GM12864 (cell line): ENCODE measurements around the gene AIFM3.

Experiments used
- DNase-seq: peaks from one replicate; pipeline ENCODE4 v3.0.0-alpha.2; 2011; ENCODE audit warnings: low read depth
- H3K4me3 ChIP-seq: 2 replicates; pipeline ENCODE4 v1.5.1; 2011; ENCODE audit warnings: mild to moderate bottlenecking, low read depth, low read length, control low read depth
- TF ChIP-seq, protein P1 (sequence below): IDR thresholded peaks from 2 replicates; pipeline ENCODE4 v1.5.1; 2011; ENCODE audit warnings: low read depth, mild to moderate bottlenecking, moderate library complexity, low read length, control low read depth, inconsistent platforms; ENCODE audit errors: missing control alignments

Gene AIFM3

DNA sequence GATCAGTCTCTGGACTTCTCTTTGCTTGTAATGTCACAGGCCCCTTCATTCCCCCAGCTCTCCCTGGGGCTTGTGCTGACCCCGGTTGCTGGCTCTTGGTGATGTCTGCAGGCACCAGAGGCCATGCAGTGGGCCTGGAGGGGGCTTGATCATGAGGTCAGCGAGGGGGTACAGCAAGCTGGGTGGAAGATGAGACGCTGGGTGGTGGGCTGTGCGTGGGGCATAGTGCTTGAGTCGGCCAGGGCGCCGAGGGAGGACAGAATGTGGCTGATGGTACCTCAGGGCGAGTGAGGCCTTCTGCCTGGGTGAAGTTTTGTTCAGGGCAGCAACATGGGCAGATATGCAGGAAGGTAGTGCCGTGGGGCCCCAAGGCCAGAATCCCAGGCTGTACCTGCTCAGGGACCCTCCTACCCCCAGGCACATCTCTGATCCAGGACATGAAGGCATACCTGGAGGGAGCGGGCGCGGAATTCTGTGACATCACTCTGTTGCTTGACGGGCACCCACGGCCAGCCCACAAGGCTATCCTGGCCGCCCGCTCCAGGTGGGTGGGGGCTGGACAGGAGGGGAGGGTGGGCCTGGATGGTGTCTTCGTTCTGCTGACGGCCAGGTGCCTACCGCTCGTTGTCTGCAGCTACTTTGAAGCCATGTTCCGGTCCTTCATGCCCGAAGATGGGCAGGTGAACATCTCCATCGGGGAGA is 28.4 kb downstream of the AIFM3 start:
- H3K4me3 ChIP-seq, result no peak overlapping the region
- TF ChIP-seq, protein P1, sequence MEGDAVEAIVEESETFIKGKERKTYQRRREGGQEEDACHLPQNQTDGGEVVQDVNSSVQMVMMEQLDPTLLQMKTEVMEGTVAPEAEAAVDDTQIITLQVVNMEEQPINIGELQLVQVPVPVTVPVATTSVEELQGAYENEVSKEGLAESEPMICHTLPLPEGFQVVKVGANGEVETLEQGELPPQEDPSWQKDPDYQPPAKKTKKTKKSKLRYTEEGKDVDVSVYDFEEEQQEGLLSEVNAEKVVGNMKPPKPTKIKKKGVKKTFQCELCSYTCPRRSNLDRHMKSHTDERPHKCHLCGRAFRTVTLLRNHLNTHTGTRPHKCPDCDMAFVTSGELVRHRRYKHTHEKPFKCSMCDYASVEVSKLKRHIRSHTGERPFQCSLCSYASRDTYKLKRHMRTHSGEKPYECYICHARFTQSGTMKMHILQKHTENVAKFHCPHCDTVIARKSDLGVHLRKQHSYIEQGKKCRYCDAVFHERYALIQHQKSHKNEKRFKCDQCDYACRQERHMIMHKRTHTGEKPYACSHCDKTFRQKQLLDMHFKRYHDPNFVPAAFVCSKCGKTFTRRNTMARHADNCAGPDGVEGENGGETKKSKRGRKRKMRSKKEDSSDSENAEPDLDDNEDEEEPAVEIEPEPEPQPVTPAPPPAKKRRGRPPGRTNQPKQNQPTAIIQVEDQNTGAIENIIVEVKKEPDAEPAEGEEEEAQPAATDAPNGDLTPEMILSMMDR, result no peak
- DNase-seq, result no peak

DNA sequence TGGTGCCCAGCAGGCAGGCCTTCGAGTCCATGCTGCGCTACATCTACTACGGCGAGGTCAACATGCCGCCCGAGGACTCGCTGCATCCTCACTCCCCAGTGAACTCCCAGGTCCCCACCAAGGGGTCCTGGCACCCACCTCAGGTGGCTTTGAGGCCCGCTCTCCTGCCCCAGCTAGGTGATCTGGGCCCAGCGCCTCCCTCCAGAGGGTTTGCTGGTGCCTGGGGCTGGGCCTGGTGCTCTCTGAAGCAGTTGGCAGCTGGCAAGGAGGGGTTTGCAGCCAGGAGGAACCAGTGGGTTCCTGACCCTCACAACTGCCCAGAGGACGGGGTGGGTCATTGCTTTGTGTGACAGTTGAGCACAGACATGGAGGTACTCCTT is 29.0 kb downstream of the AIFM3 start:
- H3K4me3 ChIP-seq, result no peak overlapping the region
- TF ChIP-seq, protein P1, result no peak
- no peak for DNase-seq

DNA sequence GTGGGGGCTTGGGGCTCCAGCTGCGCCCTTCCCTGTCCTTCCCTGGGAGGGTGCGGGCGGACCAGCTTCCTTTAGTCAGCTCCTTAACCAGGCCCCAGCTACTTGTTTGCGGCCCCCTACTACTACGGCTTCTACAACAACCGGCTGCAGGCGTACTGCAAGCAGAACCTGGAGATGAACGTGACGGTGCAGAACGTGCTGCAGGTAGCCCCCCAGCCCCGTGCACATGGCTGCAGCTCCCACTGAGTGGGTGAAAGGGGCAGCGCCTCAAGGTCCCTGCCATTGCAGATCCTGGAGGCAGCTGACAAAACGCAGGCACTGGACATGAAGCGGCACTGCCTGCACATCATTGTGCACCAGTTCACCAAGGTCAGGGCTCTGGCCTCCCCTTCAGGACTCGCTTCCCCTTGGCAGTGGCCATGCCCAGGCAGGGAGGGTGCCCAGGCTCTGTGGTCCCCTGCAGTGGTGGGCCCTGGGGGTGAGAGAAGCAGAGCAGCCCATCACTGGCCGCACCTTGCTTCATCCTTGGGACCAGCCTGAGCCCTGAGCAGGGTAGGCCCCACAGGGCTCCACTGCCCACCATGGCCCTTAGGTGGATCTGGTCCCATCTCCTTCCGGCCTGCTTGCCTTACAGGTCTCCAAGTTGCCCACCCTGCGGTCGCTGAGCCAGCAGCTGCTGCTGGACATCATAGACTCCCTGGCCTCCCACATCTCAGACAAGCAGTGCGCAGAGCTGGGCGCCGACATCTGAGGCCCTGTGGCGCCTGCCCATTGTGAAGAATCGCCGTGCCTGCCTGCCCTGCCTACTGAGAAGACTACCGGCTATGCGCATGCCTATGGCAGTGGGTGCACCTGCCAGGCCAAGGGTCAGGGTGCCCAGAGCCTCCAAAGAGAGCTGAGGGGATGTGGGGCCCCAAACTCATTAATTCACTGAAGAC is 29.8 kb downstream of the AIFM3 start:
- no peak overlapping the region for H3K4me3 ChIP-seq
- no peak for DNase-seq
- TF ChIP-seq, protein P1, result no peak

DNA sequence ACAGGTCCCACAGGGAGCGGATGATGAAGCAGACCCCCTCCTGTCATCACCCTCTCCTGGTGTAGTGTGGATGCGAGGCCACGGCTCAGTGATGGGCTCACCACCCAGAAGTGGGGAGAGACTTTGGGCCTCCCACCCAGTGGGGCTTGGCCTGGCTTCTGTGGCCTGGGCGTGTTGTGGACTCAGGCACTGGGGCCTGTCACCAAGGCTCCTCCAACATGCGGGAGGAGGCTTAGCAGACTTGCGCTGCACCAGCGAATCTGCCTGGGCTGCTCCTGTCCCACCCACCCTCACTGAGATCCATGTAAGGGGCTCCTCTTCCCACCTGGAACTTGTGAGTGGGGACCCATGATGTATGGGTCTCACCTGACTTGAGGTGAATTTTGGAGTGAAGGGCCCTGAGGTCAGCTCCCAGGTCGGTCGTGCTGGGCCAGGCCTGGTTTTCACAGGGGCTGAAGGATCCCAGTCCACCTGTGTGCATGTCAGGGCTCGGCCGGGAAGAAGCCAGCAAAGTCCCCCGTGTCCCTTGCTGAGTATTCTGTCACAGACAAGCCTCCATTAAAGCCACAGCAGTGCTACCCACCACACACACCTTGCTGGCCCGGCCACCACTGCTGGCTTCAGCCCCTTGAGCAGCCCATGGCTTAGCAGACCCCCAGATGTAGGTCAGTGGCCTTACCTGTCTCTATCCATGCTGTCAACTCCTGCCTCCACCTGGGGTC is 30.6 kb downstream of the AIFM3 start:
- TF ChIP-seq, protein P1, result no peak
- no peak overlapping the region for H3K4me3 ChIP-seq
- no peak for DNase-seq

DNA sequence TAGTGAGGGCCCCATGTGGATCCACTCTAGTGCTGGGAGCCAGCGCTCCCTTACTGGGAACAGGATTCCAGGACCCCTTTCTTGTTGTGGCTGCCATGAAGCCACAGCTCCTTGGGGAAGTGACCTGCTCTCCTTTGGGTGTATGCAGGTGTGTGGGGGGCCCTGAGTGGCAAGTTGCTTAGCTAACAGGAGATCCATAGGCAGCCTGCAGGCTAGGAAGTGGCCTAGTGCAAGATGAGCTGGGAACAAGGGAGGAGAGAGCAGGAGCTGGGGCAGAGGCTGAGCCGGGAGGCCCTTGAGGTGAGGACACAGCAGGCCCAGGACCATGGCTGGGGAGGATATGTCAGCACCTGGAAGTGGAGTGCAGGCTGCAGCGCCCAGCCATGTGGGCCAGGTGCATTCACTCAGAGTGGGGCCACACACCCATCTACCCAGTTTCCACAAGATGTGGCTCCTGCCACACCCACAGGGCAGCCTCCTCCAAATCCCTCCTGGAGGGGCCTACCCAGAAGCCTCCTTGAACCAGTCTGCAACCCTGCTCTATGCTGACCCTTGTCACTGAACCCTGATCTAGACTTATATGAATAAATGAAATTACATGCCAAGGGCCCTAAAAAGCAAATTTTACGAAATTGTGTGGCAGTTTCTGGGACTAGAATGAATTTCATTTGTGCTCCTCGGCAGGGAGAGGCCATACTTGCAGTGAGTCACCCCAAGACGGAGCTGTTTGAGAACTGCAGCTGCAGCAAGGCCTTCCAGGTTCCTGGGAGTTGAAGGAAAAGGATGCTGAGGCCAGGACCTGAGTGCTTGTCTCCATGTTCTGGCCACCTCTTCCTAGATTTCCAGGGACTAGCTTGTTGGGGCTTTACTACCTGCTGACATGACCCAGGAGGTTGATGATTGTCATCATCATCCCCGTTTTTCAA is 31.6 kb downstream of the AIFM3 start:
- no peak for DNase-seq
- H3K4me3 ChIP-seq, result no peak overlapping the region
- TF ChIP-seq, protein P1, result no peak
